H9 (cell line): ENCODE data around the gene HOXC10. TPM values are rescaled to one million over a fixed set of nuclear protein-coding genes. Genes with fewer than 3 reads are reported as not detected.

Experiments used
- DNase-seq: peaks from one replicate; pipeline ENCODE4 v3.0.0-alpha.2; 2017
- H2AFZ ChIP-seq: one replicate; pipeline ENCODE4 v1.6.1; 2013; ENCODE audit warnings: mild to moderate bottlenecking, low read length, control low read depth, moderate library complexity
- H2AK5ac ChIP-seq: 2 replicates; pipeline ENCODE4 v1.6.1; 2013; ENCODE audit warnings: low read length, control low read depth, mixed read lengths; ENCODE audit not compliant: insufficient read length
- H2BK120ac ChIP-seq: one replicate; pipeline ENCODE4 v1.6.1; 2013; ENCODE audit warnings: low read depth, mild to moderate bottlenecking, low read length, control low read depth, inconsistent platforms; ENCODE audit not compliant: poor library complexity, severe bottlenecking
- H2BK12ac ChIP-seq: 2 replicates; pipeline ENCODE4 v1.6.1; 2013; ENCODE audit warnings: low read length, control low read depth, mixed read lengths, low read depth; ENCODE audit not compliant: insufficient read length
- H2BK15ac ChIP-seq: 2 replicates; pipeline ENCODE4 v1.6.1; 2013; ENCODE audit warnings: low read depth, low read length, control low read depth
- H2BK20ac ChIP-seq: one replicate; pipeline ENCODE4 v1.6.1; 2013; ENCODE audit warnings: low read depth, mild to moderate bottlenecking, low read length, control low read depth, inconsistent platforms; ENCODE audit not compliant: poor library complexity, severe bottlenecking
- H2BK5ac ChIP-seq: 2 replicates; pipeline ENCODE4 v1.6.1; 2013; ENCODE audit warnings: low read length, control low read depth, mixed read lengths; ENCODE audit not compliant: insufficient read length
- H3K14ac ChIP-seq: 2 replicates; pipeline ENCODE4 v1.6.1; 2013; ENCODE audit warnings: low read length, control low read depth; ENCODE audit not compliant: insufficient read depth
- H3K18ac ChIP-seq: 2 replicates; pipeline ENCODE4 v1.6.1; 2013; ENCODE audit warnings: low read depth, mild to moderate bottlenecking, mixed read lengths, low read length, control low read depth; ENCODE audit not compliant: insufficient read length
- H3K23ac ChIP-seq: 2 replicates; pipeline ENCODE4 v1.6.1; 2013; ENCODE audit warnings: low read length, control low read depth, mixed read lengths, low read depth; ENCODE audit not compliant: insufficient read length
- H3K23me2 ChIP-seq: 2 replicates; pipeline ENCODE4 v1.6.1; 2013; ENCODE audit warnings: low read depth, mild to moderate bottlenecking, mixed read lengths, low read length, control low read depth; ENCODE audit not compliant: insufficient read length, poor library complexity, severe bottlenecking
- H3K27ac ChIP-seq: 2 replicates; pipeline ENCODE4 v1.5.1; 2013; ENCODE audit warnings: low read length, control low read depth, mixed read lengths, low read depth; ENCODE audit not compliant: insufficient read length
- H3K27me3 ChIP-seq: 2 replicates; pipeline ENCODE4 v1.6.1; 2013; ENCODE audit warnings: low read length, control low read depth, inconsistent platforms; ENCODE audit not compliant: insufficient read depth
- H3K4ac ChIP-seq: 2 replicates; pipeline ENCODE4 v1.6.1; 2013; ENCODE audit warnings: low read depth, mild to moderate bottlenecking, control low read depth, inconsistent platforms, low read length, moderate library complexity
- H3K4me1 ChIP-seq: 2 replicates; pipeline ENCODE4 v1.6.1; 2013; ENCODE audit warnings: low read length, control low read depth, inconsistent platforms; ENCODE audit not compliant: insufficient read depth
- H3K4me2 ChIP-seq: 2 replicates; pipeline ENCODE4 v1.6.1; 2013; ENCODE audit warnings: low read length, control low read depth, mixed read lengths; ENCODE audit not compliant: insufficient read length, insufficient read depth
- H3K56ac ChIP-seq: 2 replicates; pipeline ENCODE4 v1.6.1; 2013; ENCODE audit warnings: low read depth, mild to moderate bottlenecking, mixed read lengths, low read length, control low read depth; ENCODE audit not compliant: insufficient read length
- H3K79me1 ChIP-seq: 2 replicates; pipeline ENCODE4 v1.6.1; 2013; ENCODE audit warnings: low read depth, mild to moderate bottlenecking, moderate library complexity, low read length, control low read depth, inconsistent platforms; ENCODE audit not compliant: insufficient read depth, poor library complexity, severe bottlenecking
- H3K79me2 ChIP-seq: 2 replicates; pipeline ENCODE4 v1.6.1; 2013; ENCODE audit warnings: low read length, control low read depth, inconsistent platforms; ENCODE audit not compliant: insufficient read depth
- H3K9ac ChIP-seq: 2 replicates; pipeline ENCODE4 v1.6.1; 2013; ENCODE audit warnings: low read length, control low read depth, mixed read lengths; ENCODE audit not compliant: insufficient read length; ENCODE audit errors: extremely low read depth
- H3K9me3 ChIP-seq: one replicate; pipeline ENCODE4 v1.6.1; 2013; ENCODE audit warnings: low read depth, low read length, inconsistent platforms; ENCODE audit not compliant: control insufficient read depth
- H3T11ph ChIP-seq: one replicate; pipeline ENCODE4 v1.6.1; 2013; ENCODE audit warnings: mild to moderate bottlenecking, low read length, control low read depth, inconsistent platforms
- H4K20me1 ChIP-seq: one replicate; pipeline ENCODE4 v1.6.1; 2013; ENCODE audit not compliant: control insufficient read depth, insufficient read length, insufficient read depth
- H4K5ac ChIP-seq: 2 replicates; pipeline ENCODE4 v1.6.1; 2013; ENCODE audit warnings: low read depth, mild to moderate bottlenecking, mixed read lengths, low read length, control low read depth; ENCODE audit not compliant: insufficient read length
- H4K8ac ChIP-seq: replicated peaks from 2 replicates; pipeline ENCODE4 v1.6.1; 2013; ENCODE audit warnings: low read length, control low read depth, mixed read lengths, low read depth; ENCODE audit not compliant: insufficient read length
- H4K91ac ChIP-seq: 2 replicates; pipeline ENCODE4 v1.6.1; 2013; ENCODE audit warnings: low read depth, mild to moderate bottlenecking, moderate library complexity, mixed read lengths, low read length, control low read depth; ENCODE audit not compliant: insufficient read length
- H3K27ac Mint-ChIP-seq, 3 experiments: 2 replicates in 2 of 3; 3 replicates in 1 of 3; pipeline ENCODE4 v1.8.0; 2020 to 2021; ENCODE audit warnings: mixed read lengths in 3 of 3, mild to moderate bottlenecking in 1 of 3, moderate library complexity in 1 of 3
- H3K27me3 Mint-ChIP-seq: 2 replicates; pipeline ENCODE4 v1.8.0; 2021; ENCODE audit warnings: low read depth, mild to moderate bottlenecking, moderate library complexity, mixed read lengths
- H3K36me3 Mint-ChIP-seq, 3 experiments: 2 replicates in 2 of 3; 3 replicates in 1 of 3; pipeline ENCODE4 v1.8.0; 2020 to 2021; ENCODE audit warnings: low read depth in 3 of 3, mixed read lengths in 3 of 3; ENCODE audit not compliant: insufficient read depth in 1 of 3
- H3K4me1 Mint-ChIP-seq, 2 experiments: 2 replicates each; pipeline ENCODE4 v1.8.0; 2020; ENCODE audit warnings: mixed read lengths in 2 of 2
- H3K4me3 Mint-ChIP-seq, 2 experiments: 2 replicates in 1 of 2; 3 replicates in 1 of 2; pipeline ENCODE4 v1.8.0; 2020 to 2021; ENCODE audit warnings: mild to moderate bottlenecking in 2 of 2, mixed read lengths in 2 of 2, moderate library complexity in 1 of 2
- H3K9me3 Mint-ChIP-seq, 2 experiments: 2 replicates in 1 of 2; 3 replicates in 1 of 2; pipeline ENCODE4 v1.8.0; 2020; ENCODE audit warnings: mild to moderate bottlenecking in 2 of 2, mixed read lengths in 2 of 2, moderate library complexity in 1 of 2
- WGBS: extraction: QIAGEN DNeasy Blood & Tissue Kit; methylation state at CpG from one replicate; pipeline ENCODE4 v1.1.7; 2013; ENCODE audit warnings: missing lambda C conversion rate, low lambda C conversion rate, mixed read lengths; ENCODE audit not compliant: insufficient read length; ENCODE audit errors: extremely low coverage; 5-methylcytosine and 5-hydroxymethylcytosine counted together
- total RNA-seq: library from RNA; stranded (reverse); gene quantifications from 2 replicates; pipeline ENCODE4 v1.2.1, GENCODE V29; 2021
- TF ChIP-seq, protein P1 (sequence below): fragments of 200-600 bp; sonication (generic); conservative IDR thresholded peaks from 3 replicates; pipeline ENCODE4 v1.8.0; 2021; ENCODE audit warnings: antibody characterized with exemption, mild to moderate bottlenecking

Gene HOXC10
- total RNA-seq, 1 experiment from 2014 or later: not detected

- no peak overlapping the region for H4K8ac ChIP-seq
- no peak overlapping the region for H4K91ac ChIP-seq
- H3K4ac ChIP-seq: no peak overlapping the region
- no peaks in the 10 kb centered on the region for H3K23me2 ChIP-seq
- H3T11ph ChIP-seq: no peak overlapping the region
- no peak overlapping the region for H3K9ac ChIP-seq
- no peaks in the 10 kb centered on the region for H3K4me1 ChIP-seq
- Mint-ChIP-seq H3K9me3 (peaks cover 4 to 9% of the 10 kb centered on the region in 2 experiments; a peak in 3 of 5 replicates), H3K27ac (no peak overlapping the region), H3K4me1 (peaks cover 4 to 16% of the 10 kb centered on the region in 2 experiments), H3K27me3 (peaks cover 100% of the 10 kb centered on the region), H3K4me3 (no peak overlapping the region; a peak in 1 of 5 replicates), H3K36me3 (no peaks in the 10 kb centered on the region)
- no peak overlapping the region for H3K23ac ChIP-seq
- no peaks in the 10 kb centered on the region for H3K9me3 ChIP-seq
- TF ChIP-seq, protein P1, sequence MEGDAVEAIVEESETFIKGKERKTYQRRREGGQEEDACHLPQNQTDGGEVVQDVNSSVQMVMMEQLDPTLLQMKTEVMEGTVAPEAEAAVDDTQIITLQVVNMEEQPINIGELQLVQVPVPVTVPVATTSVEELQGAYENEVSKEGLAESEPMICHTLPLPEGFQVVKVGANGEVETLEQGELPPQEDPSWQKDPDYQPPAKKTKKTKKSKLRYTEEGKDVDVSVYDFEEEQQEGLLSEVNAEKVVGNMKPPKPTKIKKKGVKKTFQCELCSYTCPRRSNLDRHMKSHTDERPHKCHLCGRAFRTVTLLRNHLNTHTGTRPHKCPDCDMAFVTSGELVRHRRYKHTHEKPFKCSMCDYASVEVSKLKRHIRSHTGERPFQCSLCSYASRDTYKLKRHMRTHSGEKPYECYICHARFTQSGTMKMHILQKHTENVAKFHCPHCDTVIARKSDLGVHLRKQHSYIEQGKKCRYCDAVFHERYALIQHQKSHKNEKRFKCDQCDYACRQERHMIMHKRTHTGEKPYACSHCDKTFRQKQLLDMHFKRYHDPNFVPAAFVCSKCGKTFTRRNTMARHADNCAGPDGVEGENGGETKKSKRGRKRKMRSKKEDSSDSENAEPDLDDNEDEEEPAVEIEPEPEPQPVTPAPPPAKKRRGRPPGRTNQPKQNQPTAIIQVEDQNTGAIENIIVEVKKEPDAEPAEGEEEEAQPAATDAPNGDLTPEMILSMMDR: no peak
- H2BK5ac ChIP-seq: no peak overlapping the region
- no peak overlapping the region for H3K18ac ChIP-seq
- H2BK12ac ChIP-seq: no peak overlapping the region
- H4K20me1 ChIP-seq: no peaks in the 10 kb centered on the region
- H3K79me2 ChIP-seq: no peaks in the 10 kb centered on the region
- no peak overlapping the region for H3K27ac ChIP-seq
- no peak overlapping the region for H2AFZ ChIP-seq
- WGBS: no CpG with 5 or more reads among the region's 19 CpGs
- peaks cover 98% of the 10 kb centered on the region for H3K27me3 ChIP-seq
- H2BK20ac ChIP-seq: no peak overlapping the region
- no peak overlapping the region for H3K14ac ChIP-seq
- DNase-seq: no peak
- H2BK15ac ChIP-seq: no peak overlapping the region
- H2AK5ac ChIP-seq: no peak overlapping the region
- H3K4me2 ChIP-seq: no peak overlapping the region
- no peak overlapping the region for H2BK120ac ChIP-seq
- no peaks in the 10 kb centered on the region for H3K79me1 ChIP-seq
- H4K5ac ChIP-seq: no peak overlapping the region
- H3K56ac ChIP-seq: no peak overlapping the region
These were observed 17.4 kb downstream of the HOXC10 start for GRCh38 chr12:54002278-54002914.
